GM04504 (cell line): ENCODE data around the gene TNP1.

Experiments
- DNase-seq: peaks from one replicate; pipeline ENCODE4 v3.0.0-alpha.2; 2012; ENCODE audit warnings: low read depth

TNP1 gene

DNA sequence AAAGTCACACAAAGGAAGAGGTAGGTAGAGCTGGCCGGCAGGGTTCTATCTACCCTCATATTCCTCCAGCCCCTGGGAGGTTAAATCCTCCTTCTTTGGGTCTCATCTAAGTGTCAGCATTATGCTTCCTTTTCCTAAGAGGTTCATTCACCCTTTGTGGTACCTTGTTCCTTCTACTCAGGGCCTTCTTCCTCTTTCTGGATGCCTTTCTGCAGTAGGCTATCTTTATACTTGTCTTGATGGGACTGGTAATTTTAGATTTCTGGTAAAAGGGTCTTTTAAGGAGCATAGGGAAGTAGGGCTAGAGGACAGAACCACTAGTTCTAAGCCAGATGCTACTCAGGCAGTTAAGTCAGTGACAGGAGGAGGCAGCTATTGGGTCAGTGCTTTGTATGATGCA, 13.7 kb upstream of the TNP1 start:
- DNase-seq = no peak

DNA sequence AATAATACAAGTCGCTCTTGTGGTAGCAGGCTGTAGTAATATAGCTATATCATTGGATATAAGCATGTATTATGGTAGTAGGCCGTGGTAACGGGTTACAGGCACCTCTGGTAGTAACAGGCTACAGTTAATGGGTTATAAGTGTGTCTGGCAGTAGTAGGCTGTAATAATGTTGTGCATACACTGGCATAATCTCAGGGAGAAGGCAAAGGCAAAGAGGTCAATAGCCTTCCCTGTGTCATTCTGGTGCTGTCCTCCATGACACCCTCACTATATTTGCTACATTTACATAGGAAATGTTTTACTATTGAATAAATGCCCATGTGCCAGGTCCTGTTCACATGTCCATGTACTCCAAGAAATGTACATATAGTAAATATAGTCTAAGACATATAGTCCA, 12.8 kb upstream of the TNP1 start:
- no peak for DNase-seq

DNA sequence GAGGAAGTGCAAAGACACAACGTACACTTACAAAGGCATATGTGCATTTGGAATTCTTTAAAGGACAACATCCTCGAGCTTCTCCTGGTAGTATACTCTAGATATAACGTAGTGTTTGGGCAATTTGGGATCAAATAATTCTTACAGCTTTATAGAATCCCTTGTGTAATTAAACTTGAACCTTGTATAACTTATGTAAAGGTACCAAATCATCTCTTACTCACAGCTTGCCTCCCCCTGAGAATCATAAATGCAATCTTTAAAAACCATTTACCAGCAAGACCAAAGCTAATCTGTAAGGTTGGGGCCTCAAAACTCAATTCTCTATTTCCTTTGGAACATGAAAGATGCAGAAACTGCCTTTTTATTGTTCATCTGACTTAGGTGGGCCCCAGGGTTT, 12.2 kb upstream of the TNP1 start:
- no peak for DNase-seq

DNA sequence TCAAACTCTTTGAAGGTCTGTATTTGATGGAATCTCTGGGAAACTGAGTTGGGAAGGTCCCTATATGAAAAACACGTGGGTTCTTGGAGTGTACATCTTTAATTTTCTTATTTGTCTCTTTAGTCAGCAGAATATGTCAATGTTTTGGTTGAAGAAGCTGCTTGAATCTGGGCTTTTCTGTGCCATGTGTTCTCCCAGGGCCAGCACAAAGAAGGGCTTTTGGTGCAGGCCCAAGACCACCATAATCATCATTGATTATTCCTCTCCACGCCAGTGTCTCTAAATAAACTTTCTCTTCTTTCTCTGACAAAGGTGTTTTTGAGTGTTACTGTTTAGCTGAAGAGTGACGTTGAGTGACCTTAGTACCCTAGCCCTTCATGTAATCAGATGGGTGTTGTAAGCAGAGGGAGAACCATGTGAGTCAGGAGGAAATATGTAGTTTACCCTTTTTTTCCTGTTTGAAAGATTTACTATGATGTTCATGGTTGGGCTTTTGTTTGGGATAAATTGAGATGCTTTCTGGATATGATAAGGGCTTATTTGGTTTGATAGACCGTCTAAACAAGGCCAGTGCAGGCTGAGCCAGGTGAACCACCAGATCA, 11.6 kb upstream of the TNP1 start:
- DNase-seq = no peak

DNA sequence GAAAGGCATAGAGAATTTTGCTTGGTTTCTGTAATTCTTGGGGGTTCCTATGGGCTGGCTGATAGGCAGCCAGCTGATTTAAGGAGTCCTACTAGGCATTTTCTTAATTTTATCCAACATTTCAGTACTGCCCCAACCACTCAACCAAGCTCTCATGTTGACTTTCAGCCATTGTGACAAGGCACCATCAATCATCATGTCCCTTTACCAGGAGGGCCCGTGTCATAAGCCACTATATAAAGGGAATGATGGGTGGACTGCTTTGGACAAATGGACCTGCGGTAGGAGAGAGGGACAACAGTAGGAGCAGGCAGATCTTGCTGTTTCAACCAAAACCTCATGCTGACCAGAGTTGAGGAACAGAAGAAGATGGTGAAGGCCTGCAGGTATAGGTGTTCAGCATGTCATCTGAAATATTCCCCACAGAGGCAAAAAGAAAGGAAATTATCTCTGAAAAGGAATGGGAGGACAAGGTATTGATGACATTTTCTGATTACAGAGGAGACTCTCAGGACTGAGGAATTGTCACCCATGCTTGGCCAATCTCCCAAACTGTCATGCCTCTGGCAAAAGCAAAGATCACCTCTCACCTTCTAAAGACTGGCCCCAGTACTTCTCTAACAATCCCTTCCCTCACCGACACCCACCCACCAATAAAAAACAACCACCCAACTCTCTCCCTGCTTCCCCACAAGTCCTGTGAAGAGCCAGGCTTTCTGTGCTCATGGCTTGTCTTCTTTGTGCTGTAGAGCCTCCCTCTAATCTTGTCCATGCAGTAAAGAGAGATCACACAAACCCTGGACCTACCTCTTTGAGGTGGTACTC, 10.9 kb upstream of the TNP1 start:
- DNase-seq = no peak

DNA sequence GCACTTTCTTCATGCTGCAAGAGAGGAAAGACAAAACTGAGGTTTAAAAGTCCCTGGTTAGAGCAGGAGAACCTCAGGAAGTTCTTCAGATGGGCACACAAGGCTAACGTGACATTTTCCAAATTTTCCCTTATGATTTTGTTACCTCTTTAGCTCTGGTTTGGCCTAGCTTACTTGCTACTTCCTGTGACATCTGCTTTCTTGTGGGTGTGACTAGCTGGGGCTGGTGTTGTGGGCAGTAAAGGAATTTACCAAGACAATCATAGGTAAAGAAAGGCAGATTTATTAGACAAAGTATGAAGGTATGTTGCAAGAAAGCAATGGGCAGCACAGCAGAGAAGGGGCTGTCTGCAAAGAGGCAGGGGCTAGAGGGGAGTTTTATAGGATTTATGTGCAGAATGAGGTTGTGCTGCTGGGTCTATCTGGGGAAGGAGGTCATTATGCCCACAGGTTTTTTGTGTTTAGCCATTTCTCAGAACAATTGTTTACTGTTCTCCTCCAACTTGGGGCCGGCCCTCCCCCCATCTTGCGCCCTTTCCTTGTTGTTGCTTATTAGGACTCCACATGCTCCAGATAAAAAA, 6.7 kb upstream of the TNP1 start:
- DNase-seq = no peak

DNA sequence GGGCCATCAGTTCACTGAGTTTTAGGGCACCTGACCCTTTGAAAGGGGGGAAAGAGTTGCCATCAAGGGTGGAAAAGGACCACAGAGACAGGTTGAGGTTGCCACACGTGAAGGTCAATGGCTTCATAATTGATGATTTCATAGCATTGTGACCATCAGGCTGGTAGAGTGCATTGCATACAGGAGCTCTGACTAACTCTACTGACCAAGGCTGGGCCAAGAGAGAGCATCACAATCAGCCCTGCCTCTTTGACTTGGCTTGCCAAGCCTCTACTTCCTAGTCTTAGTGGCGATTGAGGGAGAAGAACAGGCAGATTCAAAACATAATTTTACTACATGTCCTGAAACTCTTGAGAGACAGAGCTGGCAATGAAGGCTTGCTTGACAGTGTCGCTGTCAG, 5.8 kb upstream of the TNP1 start:
- no peak for DNase-seq

DNA sequence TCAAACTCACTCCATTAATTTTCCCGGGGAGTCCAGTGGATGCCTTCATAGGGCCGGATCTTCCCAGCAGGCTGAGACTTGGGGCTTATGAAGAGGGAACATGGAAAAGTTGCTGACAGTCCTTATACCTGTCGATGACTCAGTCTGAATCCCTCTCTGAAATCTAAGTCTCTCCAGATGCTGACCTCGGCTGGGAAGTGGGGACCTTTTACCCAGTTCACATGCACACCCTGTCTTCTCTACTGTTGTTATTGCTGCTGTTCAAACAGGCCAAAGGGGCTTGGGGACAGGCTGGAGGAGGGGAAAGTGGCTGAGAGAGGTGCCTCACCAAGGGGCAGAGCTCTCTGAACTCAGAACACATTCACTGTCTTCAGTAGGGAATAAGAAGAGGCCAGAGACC, 4.1 kb upstream of the TNP1 start:
- no peak for DNase-seq

DNA sequence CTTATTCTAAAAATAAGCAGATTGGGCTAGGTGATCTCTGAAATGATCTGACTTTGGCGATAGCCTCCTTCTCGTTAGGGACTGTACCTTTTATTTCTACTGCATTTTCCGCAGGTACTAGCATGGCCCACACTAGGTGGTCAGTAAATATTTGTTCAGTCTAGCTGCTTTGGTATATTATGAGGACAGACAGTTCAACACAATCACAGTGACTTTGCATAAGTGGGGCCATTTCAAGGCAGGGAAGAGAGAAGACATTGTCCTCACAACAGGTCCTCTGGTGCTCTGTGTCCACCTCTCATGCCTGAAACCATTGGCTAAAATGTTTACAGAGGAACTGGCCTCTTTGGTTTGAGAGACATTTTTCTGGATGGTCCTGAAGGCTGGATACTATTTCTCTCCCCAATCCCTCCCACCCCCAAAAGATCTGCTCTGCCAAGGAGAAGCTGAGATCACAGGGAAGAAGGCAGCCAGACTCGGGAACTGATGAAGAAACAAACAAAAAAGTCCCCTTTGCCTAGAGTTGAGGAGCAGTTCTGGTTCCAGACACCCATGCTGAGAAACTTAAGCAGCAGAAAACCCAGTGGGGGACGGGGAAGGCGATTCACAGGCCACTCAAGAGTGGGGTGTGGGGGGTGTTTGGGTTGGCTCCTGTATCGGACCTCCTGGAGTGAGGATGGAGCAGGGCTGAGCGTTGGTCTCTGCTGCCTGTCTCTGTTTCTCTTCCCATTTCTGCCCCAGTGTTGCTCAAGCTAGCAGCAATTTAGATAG, 2.9 kb upstream of the TNP1 start:
- DNase-seq = no peak

DNA sequence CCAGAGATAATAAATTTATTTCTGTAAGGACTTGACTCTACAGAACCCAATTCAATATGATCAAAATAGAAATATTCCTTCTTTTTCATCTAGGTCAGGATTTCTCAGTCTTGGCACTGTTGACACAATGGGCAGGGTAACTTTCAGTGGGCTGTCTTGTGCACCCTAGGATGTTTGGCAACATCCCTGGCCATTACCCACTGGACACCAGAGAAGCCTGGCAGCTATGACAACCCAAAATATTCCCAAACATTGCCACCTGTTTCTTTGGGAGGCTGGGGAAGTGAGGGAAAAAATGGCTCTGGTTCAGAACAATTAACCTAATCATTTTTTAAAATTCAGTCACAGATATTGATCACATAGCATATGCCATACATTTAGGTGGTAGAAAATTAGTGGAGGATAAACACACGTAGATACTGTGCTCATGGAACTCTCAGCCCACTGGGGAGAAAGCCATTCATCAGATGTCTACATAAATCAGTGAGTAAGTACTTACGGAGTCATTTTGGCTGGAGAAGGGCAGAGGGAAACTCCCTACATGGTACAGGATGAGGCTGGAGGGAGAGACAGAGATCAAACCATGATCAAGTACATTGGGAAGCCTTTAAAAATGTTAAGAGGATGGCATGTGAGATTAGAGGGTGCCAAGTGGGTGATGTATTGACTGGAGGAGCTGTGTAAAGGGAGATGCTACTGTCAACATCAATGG, 718 bp upstream of the TNP1 start:
- no peak for DNase-seq

DNA sequence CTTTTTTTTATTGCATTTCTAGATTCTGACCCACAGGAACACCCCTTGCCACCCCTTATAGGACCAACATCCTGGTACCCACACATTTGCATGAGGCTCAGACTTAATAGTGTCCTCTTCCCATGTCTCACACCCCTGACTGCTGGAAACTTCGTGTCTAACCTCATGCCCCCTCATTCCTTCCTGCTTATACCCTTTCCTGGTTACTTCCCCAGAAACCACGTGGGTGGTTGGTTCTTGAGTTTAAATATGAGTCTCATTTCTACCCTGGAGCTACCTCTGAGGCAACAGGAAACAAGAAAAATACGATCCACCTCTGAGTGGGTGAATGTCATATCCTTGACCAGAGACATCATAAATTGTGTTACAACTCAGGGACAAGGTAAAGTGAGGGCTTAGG, 1.6 kb downstream of the TNP1 start:
- DNase-seq = no peak

DNA sequence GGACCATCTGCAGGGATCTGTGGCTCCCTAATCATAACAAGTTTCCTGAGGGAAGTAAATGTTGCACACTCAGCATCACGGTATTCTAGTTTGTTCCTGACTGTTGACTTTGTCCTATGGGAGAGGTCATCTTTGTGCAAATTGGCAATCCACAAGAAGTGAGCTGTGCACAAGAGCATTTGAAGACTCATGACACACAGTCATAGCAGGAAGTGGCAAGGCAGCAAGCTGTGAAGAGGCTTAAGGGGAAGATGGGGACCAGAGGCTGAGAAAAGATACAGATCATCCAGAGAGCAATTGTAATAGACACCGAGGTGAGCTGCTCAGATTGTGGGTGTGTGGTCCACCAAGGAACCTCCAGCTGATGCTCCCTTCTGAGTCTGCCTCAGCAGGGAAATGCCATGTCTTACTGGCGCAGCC, 2.7 kb downstream of the TNP1 start:
- DNase-seq = peak; percentile 10

DNA sequence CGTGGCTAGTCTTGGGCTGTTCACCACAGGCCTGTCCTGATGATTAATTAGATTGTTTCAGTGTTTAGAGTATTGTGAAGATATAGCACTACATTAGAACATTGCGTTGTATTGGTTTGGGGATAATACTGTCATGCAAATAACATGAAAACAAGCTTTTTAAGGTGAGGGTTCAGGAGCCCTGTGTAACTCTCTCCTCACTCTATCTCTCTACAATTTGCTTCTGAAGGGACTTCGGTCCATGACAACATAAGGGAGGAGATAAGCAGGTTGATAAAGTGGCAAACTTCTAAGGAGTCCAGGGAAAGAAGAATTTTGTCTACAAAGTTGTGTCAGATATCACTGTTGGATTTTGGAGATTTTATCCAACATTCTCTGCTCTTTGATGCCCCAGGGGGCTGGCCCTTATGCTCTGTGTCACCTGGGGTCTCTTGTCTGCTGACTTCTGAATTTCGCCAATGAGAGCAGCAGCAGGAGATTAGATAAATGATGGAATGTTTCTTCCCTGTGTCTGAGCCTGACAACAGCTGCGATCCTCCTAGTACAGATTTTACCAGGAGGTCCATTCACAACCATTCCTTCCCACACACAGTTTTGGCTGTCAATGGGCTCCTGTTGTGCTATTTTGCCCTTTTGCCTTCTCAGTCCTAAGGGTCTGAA, 3.3 kb downstream of the TNP1 start:
- DNase-seq = no peak

DNA sequence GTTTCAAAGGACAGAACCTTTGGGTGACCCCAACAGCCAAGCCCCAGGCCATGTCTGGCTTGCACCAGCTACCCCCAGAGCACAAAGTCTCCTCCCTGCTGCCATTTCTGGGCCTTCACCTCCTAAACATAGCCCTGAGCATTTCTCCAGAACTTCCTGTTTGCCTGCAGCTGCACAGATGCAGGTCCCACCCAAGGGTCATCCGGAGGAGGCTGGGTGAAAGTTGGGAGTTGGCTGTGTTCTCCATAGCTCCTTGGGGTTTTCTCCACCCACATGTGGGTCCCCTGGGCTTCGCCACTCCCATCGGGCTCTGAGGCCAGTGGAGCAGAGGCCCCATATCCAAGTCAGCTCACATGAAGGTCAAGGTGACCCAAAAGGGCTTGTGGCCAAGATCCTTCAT, 4.3 kb downstream of the TNP1 start:
- DNase-seq = no peak

DNA sequence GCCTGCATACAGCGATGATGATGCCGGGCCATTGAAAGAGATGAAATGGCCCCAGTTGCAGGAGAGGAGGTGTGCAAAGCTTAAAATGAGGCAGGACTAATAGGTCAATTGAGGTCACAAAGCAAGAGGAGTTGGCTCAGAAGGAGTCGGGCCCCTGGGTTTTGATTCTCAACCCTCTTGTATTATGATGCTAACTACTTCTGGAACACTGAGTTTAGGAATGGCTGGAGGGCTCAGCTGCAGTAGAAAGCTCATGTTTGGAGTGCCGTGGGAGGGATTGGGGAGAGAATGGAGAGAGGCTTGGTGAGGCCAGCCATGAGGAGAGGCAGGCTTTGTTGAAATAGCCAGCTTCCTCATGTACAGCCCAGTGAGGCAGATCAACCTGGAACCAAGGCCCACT, 4.8 kb downstream of the TNP1 start:
- DNase-seq = no peak

DNA sequence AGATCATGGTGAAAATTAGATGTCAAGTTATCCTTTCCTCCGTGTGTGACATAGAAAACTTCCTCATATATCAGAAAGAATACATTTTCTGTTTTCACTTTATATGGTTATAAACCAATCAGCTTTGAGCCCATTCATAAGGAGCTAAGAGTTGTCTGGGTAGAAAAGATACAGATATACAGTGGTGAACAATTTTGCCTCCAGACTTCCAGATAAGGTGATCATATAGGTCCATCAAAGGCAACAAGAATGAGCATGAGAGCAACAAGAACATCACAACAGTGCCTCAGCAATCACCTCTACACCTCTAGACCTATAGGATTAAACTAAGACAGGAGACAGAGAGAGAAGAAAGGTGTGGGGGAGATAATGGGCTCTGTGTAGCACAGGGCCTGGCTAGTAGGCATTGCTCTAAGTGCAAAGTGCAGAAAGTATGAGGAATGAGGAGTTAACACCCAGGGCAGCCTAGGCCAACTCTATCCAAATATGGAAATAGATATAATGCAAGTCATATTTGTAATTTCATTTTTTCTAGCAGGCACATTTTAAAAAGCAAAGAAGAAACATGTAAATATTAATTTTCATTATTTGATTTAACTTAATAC, 8.3 kb downstream of the TNP1 start:
- DNase-seq = no peak

DNA sequence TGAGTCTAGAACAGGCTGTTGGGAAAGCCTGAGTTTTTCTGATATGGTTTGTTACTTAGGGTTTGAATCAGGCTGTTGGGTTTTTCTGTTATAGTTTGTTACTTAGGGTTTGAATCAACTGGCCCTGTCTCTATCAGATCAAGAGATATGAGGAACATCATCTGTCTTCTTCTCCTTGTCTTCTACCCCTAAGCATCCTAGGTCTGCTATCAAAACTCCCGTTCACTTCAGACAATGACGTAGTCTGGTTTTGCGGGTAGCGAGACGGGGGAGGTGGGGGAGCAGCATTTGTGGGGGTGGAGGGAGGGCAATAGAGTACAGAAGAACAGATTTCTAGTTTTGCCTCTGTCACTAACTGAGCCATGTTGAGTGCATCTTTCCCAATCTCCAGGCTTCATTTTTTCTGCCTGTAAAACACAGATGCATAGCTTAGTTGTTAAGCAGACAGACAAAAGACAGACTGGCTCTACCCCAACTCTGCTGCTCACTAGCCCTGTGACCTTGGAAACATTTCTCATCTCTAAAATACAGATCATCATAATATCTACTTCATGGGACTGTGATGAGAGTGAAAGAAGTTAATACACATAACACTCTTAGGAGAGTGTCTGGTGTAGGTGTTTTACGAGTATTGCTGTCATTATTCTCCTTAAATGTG, 9.1 kb downstream of the TNP1 start:
- no peak for DNase-seq

DNA sequence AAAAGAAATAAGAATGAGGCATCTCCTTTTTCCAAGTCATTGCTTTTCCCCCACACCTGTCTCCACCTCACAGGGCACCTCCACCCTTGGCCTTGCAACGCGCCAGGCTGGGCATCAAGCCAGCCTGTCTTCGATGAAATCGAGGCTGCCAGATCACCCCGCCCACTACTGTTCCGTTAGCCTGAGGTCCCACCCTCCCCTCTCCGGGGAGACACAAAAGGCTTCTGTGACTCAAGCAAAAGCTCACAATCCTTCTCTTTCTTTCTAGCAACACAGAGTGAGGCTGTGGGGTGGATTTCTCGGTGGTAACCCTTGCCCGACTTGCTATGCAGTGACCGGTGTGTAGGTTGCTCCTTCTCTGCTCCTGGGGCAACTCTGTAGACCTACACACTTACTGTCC, 9.9 kb downstream of the TNP1 start:
- DNase-seq = no peak

DNA sequence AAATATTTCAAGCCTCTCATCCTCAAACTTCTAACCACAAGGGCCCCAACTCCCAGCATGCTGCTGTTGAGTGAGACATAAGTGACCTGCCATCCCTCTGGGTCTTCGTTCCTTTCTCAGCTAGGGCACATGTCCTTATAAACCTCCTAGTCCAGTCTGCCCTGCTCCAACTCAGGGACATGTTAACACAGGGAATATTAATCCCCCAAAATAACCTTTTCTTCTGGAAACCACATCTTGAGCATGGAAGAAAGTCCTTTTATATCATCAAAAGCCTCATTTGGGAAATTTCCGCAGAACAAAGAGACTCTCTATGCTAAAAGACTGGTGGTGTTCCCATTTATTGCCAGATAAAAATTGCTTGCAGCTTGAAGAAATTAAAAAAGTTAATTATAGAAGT, 14.4 kb downstream of the TNP1 start:
- DNase-seq = no peak

DNA sequence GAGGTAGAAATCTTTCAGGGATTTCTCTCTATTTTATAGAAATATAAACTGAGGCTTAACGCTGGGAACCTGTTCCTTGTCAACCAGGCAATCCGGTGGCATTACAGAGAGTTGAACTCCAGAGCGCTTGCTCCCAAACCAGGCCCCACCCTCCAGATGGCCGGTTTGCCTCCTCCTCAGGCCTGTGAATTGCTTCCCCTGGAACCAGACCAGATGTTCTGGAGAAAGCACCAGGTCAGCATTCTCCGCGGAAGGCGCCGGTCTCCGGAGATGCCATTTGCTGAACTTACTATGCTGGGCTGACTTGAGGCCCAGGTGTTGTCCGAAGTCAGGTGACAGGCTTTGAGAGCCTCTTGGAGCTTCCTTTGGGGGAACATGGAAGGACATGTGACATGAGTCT, 17.2 kb downstream of the TNP1 start:
- DNase-seq = peak; percentile 3

DNA sequence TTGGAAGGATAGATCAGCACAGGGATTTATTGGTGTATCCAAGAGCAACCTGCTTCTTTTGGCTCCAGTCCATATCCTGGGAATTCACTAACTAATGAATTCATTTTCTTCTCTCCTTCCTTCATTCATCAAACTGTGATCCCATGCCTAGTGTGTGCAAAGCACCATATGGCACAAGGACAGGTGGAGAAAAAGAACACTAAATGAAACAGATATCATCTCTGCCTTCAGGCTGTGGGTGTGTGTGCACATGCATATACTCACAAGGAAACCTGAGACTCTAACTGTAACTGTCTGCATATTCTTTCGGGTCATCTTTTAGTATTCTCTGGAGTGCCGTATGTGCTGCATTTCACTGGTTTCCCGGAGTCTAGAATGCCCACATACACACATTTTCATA, 20.2 kb downstream of the TNP1 start:
- DNase-seq = no peak
